GM23338 (cell line): Measurements from ENCODE around the gene CCDC169. TPM values are rescaled to one million over a fixed set of nuclear protein-coding genes. Genes with fewer than 3 reads are reported as not detected.

Experiments
- ATAC-seq: fragments of 200-7000 bp; cut with Tn5 transposase; 3 replicates; pipeline ENCODE4 v1.9.1; 2020
- DNase-seq: peaks from one replicate; pipeline ENCODE4 v3.0.0-alpha.2; 2015; ENCODE audit warnings: low spot score
- H2AFZ ChIP-seq: fragments of 200-600 bp; sonication (generic); 2 replicates; pipeline ENCODE4 v1.8.0; 2016; ENCODE audit warnings: antibody characterized with exemption, mild to moderate bottlenecking, moderate library complexity
- H3F3A ChIP-seq: fragments of 200-600 bp; sonication (generic); replicated peaks from 2 replicates; pipeline ENCODE4 v1.8.0; 2017; ENCODE audit warnings: antibody characterized with exemption, mixed run types, low read depth
- H3K27ac ChIP-seq: fragments of 200-600 bp; sonication (generic); 2 replicates; pipeline ENCODE4 v1.6.1; 2016; ENCODE audit warnings: low read depth
- H3K27me3 ChIP-seq: fragments of 200-600 bp; sonication (generic); 2 replicates; pipeline ENCODE4 v1.8.0; 2016; ENCODE audit warnings: mild to moderate bottlenecking, mixed run types, moderate library complexity; ENCODE audit not compliant: insufficient read depth
- H3K36me3 ChIP-seq: fragments of 200-600 bp; sonication (generic); 2 replicates; pipeline ENCODE4 v1.8.0; 2016; ENCODE audit warnings: mild to moderate bottlenecking; ENCODE audit not compliant: insufficient read depth
- H3K4me1 ChIP-seq: fragments of 200-600 bp; sonication (generic); 2 replicates; pipeline ENCODE4 v1.8.0; 2016; ENCODE audit warnings: mild to moderate bottlenecking, moderate library complexity; ENCODE audit not compliant: insufficient read depth
- H3K4me2 ChIP-seq: fragments of 200-600 bp; sonication (generic); 2 replicates; pipeline ENCODE4 v1.7.1; 2017; ENCODE audit warnings: mixed run types
- H3K4me3 ChIP-seq: fragments of 200-600 bp; sonication (generic); 2 replicates; pipeline ENCODE4 v1.6.1; 2016; ENCODE audit warnings: mixed run types
- H3K79me2 ChIP-seq: fragments of 200-600 bp; sonication (generic); replicated peaks from 2 replicates; pipeline ENCODE4 v1.8.0; 2017; ENCODE audit warnings: mild to moderate bottlenecking; ENCODE audit not compliant: insufficient read depth
- H3K9me2 ChIP-seq: fragments of 200-600 bp; sonication (generic); 2 replicates; pipeline ENCODE4 v1.8.0; 2017; ENCODE audit not compliant: insufficient read depth
- H4K20me1 ChIP-seq: fragments of 200-600 bp; sonication (generic); replicated peaks from 2 replicates; pipeline ENCODE4 v1.8.0; 2017; ENCODE audit warnings: mild to moderate bottlenecking; ENCODE audit not compliant: insufficient read depth
- H3K27ac Mint-ChIP-seq: 2 replicates; pipeline ENCODE4 v1.8.0; 2020; ENCODE audit warnings: inconsistent platforms, mild to moderate bottlenecking, moderate library complexity, mixed read lengths
- H3K27me3 Mint-ChIP-seq: 3 replicates; pipeline ENCODE4 v1.8.0; 2022; ENCODE audit warnings: low read depth, mild to moderate bottlenecking, moderate library complexity, mixed read lengths, inconsistent platforms; ENCODE audit not compliant: insufficient read depth, poor library complexity
- H3K36me3 Mint-ChIP-seq: 3 replicates; pipeline ENCODE4 v1.8.0; 2021; ENCODE audit warnings: low read depth, mild to moderate bottlenecking, inconsistent platforms, moderate library complexity, mixed read lengths
- H3K4me1 Mint-ChIP-seq: 3 replicates; pipeline ENCODE4 v1.8.0; 2020; ENCODE audit warnings: mild to moderate bottlenecking, inconsistent platforms, mixed read lengths
- H3K4me3 Mint-ChIP-seq: 3 replicates; pipeline ENCODE4 v1.8.0; 2021; ENCODE audit warnings: moderate library complexity, mild to moderate bottlenecking, inconsistent platforms, mixed read lengths
- H3K9me3 Mint-ChIP-seq: 3 replicates; pipeline ENCODE4 v1.8.0; 2020; ENCODE audit warnings: moderate library complexity, mild to moderate bottlenecking, inconsistent platforms, mixed read lengths
- CREB1 ChIP-seq: fragments of 250-450 bp; sonication (Bioruptor Pico); IDR thresholded peaks from 2 replicates; pipeline ENCODE4 v1.5.0; 2020; ENCODE audit warnings: low read depth, mild to moderate bottlenecking, moderate library complexity
- EZH2 ChIP-seq: fragments of 200-600 bp; sonication (generic); IDR thresholded peaks from one replicate; pipeline ENCODE4 v1.8.0; 2017; ENCODE audit warnings: antibody characterized with exemption, mild to moderate bottlenecking, low read depth; ENCODE audit not compliant: unreplicated experiment
- EZH2phosphoT487 ChIP-seq: fragments of 200-600 bp; sonication (generic); IDR thresholded peaks from one replicate; pipeline ENCODE4 v1.8.1; 2018; ENCODE audit warnings: antibody characterized with exemption; ENCODE audit not compliant: unreplicated experiment
- JUNB ChIP-seq: IDR thresholded peaks from one replicate; pipeline ENCODE4 v1.6.1; 2016; ENCODE audit warnings: antibody characterized with exemption; ENCODE audit not compliant: unreplicated experiment
- NANOG ChIP-seq: IDR thresholded peaks from 2 replicates; pipeline ENCODE4 v1.6.1; 2016; ENCODE audit warnings: antibody characterized with exemption, borderline replicate concordance
- STAT1 ChIP-seq: IDR thresholded peaks from one replicate; pipeline ENCODE4 v1.6.1; 2016; ENCODE audit warnings: antibody characterized with exemption; ENCODE audit not compliant: unreplicated experiment
- ZNF331 ChIP-seq: fragments of 250-450 bp; sonication (Bioruptor Pico); IDR thresholded peaks from 2 replicates; pipeline ENCODE4 v1.5.0; 2020; ENCODE audit warnings: low read depth, mild to moderate bottlenecking, moderate library complexity
- ZNF462 ChIP-seq: fragments of 250-450 bp; sonication (Bioruptor Pico); IDR thresholded peaks from 2 replicates; pipeline ENCODE4 v1.5.0; 2020; ENCODE audit warnings: mild to moderate bottlenecking, moderate library complexity
- polyA plus RNA-seq: library from polyadenylated mRNA; unstranded; fragments of >200 nt; fragmentation: Nextera tagmentation; extraction: Ambion mirVana; gene quantifications from 2 replicates; pipeline ENCODE4 v1.2.1, GENCODE V29; 2016
- total RNA-seq: library from RNA; depleted of rRNA; stranded (reverse); fragments of >200 nt; shearing (Covaris generic); gene quantifications from 2 replicates; pipeline ENCODE4 v1.2.3, GENCODE V29; 2014
- TF ChIP-seq, protein P1 (sequence below): IDR thresholded peaks from one replicate; pipeline ENCODE4 v1.6.1; 2018; ENCODE audit warnings: antibody characterized with exemption; ENCODE audit not compliant: unreplicated experiment

The CCDC169 gene
- total and polyA plus RNA-seq, 2 experiments from 2014 or later, result 48.5 to 61.2 TPM

GRCh38 chr13:36224730-36225129, 72.9 kb downstream of the CCDC169 start:
- Mint-ChIP-seq H3K4me1 (0 out of 3 replicates have a peak, but pooled peaks cover 2% of the 10 kb centered on the region), H3K27ac (no peak overlapping the region), H3K36me3 (peaks cover 33% of the 10 kb centered on the region), H3K9me3 (peaks cover 19% of the 10 kb centered on the region), H3K27me3 (peaks cover 2% of the 10 kb centered on the region), H3K4me3 (no peak overlapping the region)
- Histone ChIP-seq H3K4me1 (no peaks in the 10 kb centered on the region), H3K9me2 (no peaks in the 10 kb centered on the region), H3K79me2 (no peaks in the 10 kb centered on the region), H4K20me1 (no peaks in the 10 kb centered on the region), H2AFZ (no peak overlapping the region), H3K27me3 (no peaks in the 10 kb centered on the region), H3K27ac (no peak overlapping the region), H3K36me3 (peaks cover 24% of the 10 kb centered on the region; the same call in 1 of the 2 replicates), H3K4me2 (no peak overlapping the region), H3K4me3 (no peak overlapping the region), H3F3A (no peaks in the 10 kb centered on the region)
- TF ChIP-seq NANOG (no peak), JUNB (no peak), CREB1 (CRISPR knock-in tag) (no peak), STAT1 (no peak), EZH2phosphoT487 (no peak), ZNF462 (CRISPR knock-in tag) (no peak), EZH2 (no peak), ZNF331 (CRISPR knock-in tag) (no peak)
- TF ChIP-seq, protein P1, sequence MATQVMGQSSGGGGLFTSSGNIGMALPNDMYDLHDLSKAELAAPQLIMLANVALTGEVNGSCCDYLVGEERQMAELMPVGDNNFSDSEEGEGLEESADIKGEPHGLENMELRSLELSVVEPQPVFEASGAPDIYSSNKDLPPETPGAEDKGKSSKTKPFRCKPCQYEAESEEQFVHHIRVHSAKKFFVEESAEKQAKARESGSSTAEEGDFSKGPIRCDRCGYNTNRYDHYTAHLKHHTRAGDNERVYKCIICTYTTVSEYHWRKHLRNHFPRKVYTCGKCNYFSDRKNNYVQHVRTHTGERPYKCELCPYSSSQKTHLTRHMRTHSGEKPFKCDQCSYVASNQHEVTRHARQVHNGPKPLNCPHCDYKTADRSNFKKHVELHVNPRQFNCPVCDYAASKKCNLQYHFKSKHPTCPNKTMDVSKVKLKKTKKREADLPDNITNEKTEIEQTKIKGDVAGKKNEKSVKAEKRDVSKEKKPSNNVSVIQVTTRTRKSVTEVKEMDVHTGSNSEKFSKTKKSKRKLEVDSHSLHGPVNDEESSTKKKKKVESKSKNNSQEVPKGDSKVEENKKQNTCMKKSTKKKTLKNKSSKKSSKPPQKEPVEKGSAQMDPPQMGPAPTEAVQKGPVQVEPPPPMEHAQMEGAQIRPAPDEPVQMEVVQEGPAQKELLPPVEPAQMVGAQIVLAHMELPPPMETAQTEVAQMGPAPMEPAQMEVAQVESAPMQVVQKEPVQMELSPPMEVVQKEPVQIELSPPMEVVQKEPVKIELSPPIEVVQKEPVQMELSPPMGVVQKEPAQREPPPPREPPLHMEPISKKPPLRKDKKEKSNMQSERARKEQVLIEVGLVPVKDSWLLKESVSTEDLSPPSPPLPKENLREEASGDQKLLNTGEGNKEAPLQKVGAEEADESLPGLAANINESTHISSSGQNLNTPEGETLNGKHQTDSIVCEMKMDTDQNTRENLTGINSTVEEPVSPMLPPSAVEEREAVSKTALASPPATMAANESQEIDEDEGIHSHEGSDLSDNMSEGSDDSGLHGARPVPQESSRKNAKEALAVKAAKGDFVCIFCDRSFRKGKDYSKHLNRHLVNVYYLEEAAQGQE, result no peak
- DNase-seq (no peak), ATAC-seq (no peak)
